ENCODE measurements around the gene EHD4.

The EHD4 gene

DNA sequence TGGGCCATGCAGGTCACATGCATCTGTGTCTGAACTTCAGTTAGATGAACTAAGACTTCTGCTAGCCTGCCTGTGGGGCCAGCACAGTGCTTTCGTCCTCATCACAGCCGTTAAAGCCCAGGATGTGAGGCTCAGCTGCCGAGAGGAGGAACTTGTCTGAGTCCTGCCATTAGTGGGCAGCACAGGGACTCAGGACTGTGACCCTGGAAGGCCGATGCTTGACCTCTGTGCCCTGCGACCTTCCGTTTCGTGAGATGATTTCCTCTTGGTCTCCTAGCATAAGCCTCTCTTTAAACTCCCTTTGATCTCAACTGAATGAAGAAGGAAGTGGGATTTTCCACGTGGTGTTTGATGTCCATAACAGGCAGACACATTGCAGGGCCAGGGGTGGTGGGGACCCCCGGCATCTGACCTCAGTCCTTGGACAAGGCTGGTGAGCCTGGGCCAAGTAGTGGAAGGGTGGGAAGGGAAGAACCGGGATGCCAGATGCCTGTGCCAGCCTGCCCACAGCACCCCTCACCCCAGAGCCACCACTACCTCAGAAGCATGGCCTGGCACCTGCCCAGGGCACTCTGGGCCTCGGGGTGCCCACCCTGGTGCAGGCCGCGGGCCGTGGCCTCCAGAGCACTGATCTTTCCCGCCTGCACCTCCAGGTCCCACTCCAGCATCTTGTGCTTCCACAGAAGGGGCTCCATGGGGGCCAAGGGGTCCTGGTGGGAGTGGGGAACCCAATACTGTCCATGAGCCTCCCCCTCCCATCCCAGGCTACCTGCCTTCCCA, 112.1 kb downstream of the EHD4 start:
- no peak for DNase-seq (ENCODE audit: low read depth)

GRCh38 chr15:41858756-41859155, 113.6 kb downstream of the EHD4 start:
- no peak for DNase-seq (ENCODE audit: low read depth)

DNA sequence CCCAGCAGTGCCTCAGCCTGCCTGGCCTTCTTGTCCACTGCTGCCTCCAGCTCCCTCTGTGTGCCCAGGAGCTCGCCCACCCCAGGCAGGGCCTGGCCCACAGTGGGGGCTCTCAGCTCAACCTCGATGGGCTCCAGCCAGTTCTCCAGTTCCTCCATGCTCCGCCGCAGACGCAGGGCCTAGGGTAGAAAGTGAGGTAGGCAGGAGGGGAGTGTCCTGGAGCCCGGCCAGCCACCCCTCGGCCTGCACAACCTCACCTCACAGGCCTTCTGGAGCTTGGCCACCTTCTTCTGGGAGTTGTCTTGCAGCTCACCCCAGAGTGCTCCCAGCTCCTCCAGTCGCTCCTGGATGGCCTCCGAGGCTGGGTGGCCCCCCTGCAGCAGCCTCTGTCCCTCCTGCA, 115.0 kb downstream of the EHD4 start:
- DNase-seq (ENCODE audit: low read depth), result no peak

DNA sequence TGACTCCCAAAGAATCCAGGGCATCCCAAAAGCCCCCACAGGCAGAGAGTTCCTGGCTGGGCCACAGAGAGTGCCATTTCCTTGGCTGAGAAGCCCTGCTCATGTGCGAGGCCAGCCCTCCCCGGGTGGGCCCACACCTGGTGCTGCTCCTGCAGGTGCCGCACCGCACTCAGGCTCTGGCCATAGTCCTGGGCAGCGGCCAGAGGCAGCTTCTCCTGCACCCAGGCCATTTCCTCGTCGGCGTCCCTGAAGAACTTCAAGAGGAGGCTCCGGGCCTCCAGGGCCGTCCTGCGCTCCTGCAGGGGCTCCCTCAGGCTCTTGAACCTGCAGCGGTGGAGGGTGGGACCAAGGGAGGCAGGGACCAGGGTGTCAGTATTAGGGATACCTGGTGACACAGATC, 115.6 kb downstream of the EHD4 start:
- no peak for DNase-seq (ENCODE audit: low read depth)

- no peak for DNase-seq (ENCODE audit: low read depth)
These were observed 116.1 kb downstream of the EHD4 start for GRCh38 chr15:41856262-41856661.

- no peak for DNase-seq (ENCODE audit: low read depth)
These were observed 116.9 kb downstream of the EHD4 start for GRCh38 chr15:41855261-41855961.

- DNase-seq (ENCODE audit: low read depth), result no peak
These were observed 117.9 kb downstream of the EHD4 start for GRCh38 chr15:41854443-41854842.

- DNase-seq (ENCODE audit: low read depth), result no peak
These were observed 118.5 kb downstream of the EHD4 start for GRCh38 chr15:41853831-41854230.

GRCh38 chr15:41852736-41853590, 119.4 kb downstream of the EHD4 start:
- no peak for DNase-seq (ENCODE audit: low read depth)

GRCh38 chr15:41851755-41852370, 120.5 kb downstream of the EHD4 start:
- DNase-seq (ENCODE audit: low read depth), result no peak

GRCh38 chr15:41851167-41851523, 121.2 kb downstream of the EHD4 start:
- DNase-seq (ENCODE audit: low read depth), result no peak

- no peak for DNase-seq (ENCODE audit: low read depth)
These were observed 121.7 kb downstream of the EHD4 start for GRCh38 chr15:41850482-41851166.

DNA sequence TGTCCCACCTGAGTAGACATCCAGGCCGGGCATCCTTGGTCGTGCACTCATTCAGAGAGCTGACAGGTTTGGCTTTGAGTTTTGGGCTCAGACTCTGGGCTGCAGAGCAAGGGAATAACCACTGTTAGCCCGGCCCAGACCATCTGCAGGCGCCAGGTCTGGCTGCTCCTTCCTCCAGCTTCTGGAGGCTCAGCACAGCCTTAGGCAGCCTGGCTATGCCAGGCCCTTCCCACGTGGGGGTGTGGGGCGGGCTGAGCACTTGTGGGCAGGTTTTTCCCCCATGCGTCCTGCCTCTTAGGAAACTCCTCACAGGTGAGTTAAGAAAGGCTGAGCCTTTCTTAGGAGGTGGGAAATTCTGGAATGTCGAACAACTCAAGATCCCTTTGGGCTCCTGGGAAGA, 122.5 kb downstream of the EHD4 start:
- DNase-seq (ENCODE audit: low read depth), result no peak

- no peak for DNase-seq (ENCODE audit: low read depth)
These were observed 123.2 kb downstream of the EHD4 start for GRCh38 chr15:41849204-41849603.

DNA sequence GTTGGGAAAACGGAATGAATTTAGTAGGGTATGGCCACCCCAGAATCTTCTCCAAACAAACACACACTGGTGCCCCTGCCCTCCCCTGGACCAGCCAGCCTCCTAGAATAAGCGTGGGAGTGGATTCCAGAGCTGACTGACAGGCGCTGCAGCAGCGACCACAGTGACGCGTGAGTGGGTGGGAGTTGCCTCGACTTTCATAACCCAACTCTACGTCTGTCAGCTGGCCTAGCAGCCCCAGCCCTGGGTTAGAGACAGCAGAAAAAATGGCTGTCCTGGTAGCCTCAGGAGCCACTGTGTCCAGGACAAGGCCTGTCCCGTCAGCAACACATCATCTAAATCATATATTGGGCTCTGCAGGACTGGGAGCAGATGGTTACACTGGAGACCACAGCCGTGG, 123.7 kb downstream of the EHD4 start:
- no peak for DNase-seq (ENCODE audit: low read depth)

GRCh38 chr15:41847981-41848380, 124.4 kb downstream of the EHD4 start:
- no peak for DNase-seq (ENCODE audit: low read depth)

DNA sequence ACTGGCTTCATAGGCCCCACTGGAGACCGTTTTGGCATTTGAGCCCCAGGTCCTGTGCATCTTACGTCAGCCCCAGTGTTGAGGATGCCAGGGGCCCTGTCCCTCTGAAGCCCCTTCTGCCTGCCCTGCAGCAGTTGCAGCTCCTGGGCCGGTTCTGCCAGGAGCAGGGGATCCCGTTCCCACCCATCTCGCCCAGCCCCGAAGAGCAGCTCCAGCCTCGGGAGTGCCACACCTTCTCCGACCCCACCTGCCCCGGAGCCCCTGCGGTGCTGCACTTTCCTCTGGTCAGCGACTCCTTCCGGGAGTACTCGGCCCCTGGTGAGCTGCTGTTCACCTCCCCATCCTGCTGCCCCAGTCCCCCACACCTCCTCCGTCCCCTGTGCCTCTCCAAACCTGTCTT, 125.2 kb downstream of the EHD4 start:
- DNase-seq (ENCODE audit: low read depth), result no peak
